ENCODE measurements around the gene LRRC43. TPM values are rescaled to one million over a fixed set of nuclear protein-coding genes. Genes with fewer than 3 reads are reported as not detected.

Gene LRRC43
- total RNA-seq, 1 experiment from 2014 or later = 0.46 TPM

GRCh38 chr12:122139941-122140340 lies 43.0 kb upstream of the LRRC43 start:
- no peak overlapping the region for H3K4me2 ChIP-seq (ENCODE audit: insufficient read depth, insufficient read length, low read length)
- no peak for TF ChIP-seq CTCF (conservative IDR thresholded peaks at IDR 0.05)
- Mint-ChIP-seq H3K27me3 (ENCODE audit: low read depth) (no peaks in the 10 kb centered on the region; the same call in 1 of the 2 replicates), H3K9me3 (peaks cover 26 to 29% of the 10 kb centered on the region in 2 experiments), H3K36me3 (ENCODE audit: insufficient read depth in 1 of 3, low read depth in 3 of 3) (peaks cover 52 to 58% (median 55%) of the 10 kb centered on the region in 3 experiments), H3K27ac (no peak overlapping the region), H3K4me3 (no peak overlapping the region), H3K4me1 (peaks cover 0 to 13% of the 10 kb centered on the region in 2 experiments; a peak in 2 of 4 replicates)
- H3K79me2 ChIP-seq (ENCODE audit: insufficient read depth, low read length) = no peaks in the 10 kb centered on the region
- no peak overlapping the region for H2BK120ac ChIP-seq (ENCODE audit: low read depth, low read length, poor library complexity, severe bottlenecking)
- no peaks in the 10 kb centered on the region for H4K20me1 ChIP-seq (ENCODE audit: control insufficient read depth, insufficient read depth, insufficient read length)
- H3K56ac ChIP-seq (ENCODE audit: insufficient read length, low read depth, low read length) = no peak overlapping the region
- H3K79me1 ChIP-seq (ENCODE audit: insufficient read depth, low read depth, low read length, poor library complexity, severe bottlenecking) = no peaks in the 10 kb centered on the region
- no peak overlapping the region for H3K18ac ChIP-seq (ENCODE audit: insufficient read length, low read depth, low read length)
- no peak overlapping the region for H4K5ac ChIP-seq (ENCODE audit: insufficient read length, low read depth, low read length)
- WGBS (ENCODE audit: extremely low coverage, insufficient read length, low lambda C conversion rate) = no CpG with 5 or more reads among the region's 8 CpGs
- no peak overlapping the region for H2BK5ac ChIP-seq (ENCODE audit: insufficient read length, low read length)
- no peak overlapping the region for H2AK5ac ChIP-seq (ENCODE audit: insufficient read length, low read length)
- no peak overlapping the region for H2BK15ac ChIP-seq (ENCODE audit: low read depth, low read length)
- no peak overlapping the region for H3K27ac ChIP-seq (ENCODE audit: insufficient read length, low read depth, low read length)
- no peak overlapping the region for H3T11ph ChIP-seq (ENCODE audit: low read length)
- H3K27me3 ChIP-seq (ENCODE audit: insufficient read depth, low read length) = no peaks in the 10 kb centered on the region
- no peak overlapping the region for H4K8ac ChIP-seq (replicated peaks; ENCODE audit: insufficient read length, low read depth, low read length)
- peaks cover 24% of the 10 kb centered on the region for H3K9me3 ChIP-seq (ENCODE audit: control insufficient read depth, low read depth, low read length)
- no peaks in the 10 kb centered on the region for H3K23me2 ChIP-seq (ENCODE audit: insufficient read length, low read depth, low read length, poor library complexity, severe bottlenecking)
- no peak overlapping the region for H2BK12ac ChIP-seq (ENCODE audit: insufficient read length, low read depth, low read length)
- DNase-seq = no peak
- no peak overlapping the region for H3K4ac ChIP-seq (ENCODE audit: low read depth, low read length)
- H3K23ac ChIP-seq (ENCODE audit: insufficient read length, low read depth, low read length) = no peak overlapping the region
- no peak overlapping the region for H4K91ac ChIP-seq (ENCODE audit: insufficient read length, low read depth, low read length)
- H2BK20ac ChIP-seq (ENCODE audit: low read depth, low read length, poor library complexity, severe bottlenecking) = no peak overlapping the region
- no peak overlapping the region for H3K14ac ChIP-seq (ENCODE audit: insufficient read depth, low read length)
- H3K9ac ChIP-seq (ENCODE audit: extremely low read depth, insufficient read length, low read length) = no peak overlapping the region
- no peak overlapping the region for H2AFZ ChIP-seq (ENCODE audit: low read length)
- H3K4me1 ChIP-seq (ENCODE audit: insufficient read depth, low read length) = no peaks in the 10 kb centered on the region
